ENCODE measurements around the gene USP25. TPM values are rescaled to one million over a fixed set of nuclear protein-coding genes. Genes with fewer than 3 reads are reported as not detected.

USP25 gene
- total RNA-seq, 3 donors from 2014 or later = 52.8 to 78.4 (median 53.0) TPM

DNA sequence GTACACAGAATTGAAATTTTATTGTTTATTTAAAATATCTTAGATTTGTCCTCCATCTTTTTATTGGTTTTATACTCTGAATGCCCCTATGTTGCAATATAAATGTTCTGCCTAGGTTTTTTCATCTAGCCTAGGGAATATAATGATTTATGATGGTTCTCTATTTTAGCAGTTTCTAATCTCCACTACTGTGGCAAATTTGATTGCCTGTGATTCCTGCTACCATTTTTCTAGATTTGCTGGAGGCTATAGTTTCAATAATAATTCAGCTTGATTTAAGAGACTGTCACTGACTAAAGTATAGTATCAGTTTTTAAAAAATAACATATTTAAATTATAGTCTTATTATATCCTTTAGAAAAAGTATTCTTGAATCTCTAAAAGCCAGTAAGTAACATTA, 90.5 kb downstream of the USP25 start:
- no peak for TF ChIP-seq POLR2AphosphoS5 (IDR thresholded peaks at IDR 0.05)
- TF ChIP-seq, protein P1, sequence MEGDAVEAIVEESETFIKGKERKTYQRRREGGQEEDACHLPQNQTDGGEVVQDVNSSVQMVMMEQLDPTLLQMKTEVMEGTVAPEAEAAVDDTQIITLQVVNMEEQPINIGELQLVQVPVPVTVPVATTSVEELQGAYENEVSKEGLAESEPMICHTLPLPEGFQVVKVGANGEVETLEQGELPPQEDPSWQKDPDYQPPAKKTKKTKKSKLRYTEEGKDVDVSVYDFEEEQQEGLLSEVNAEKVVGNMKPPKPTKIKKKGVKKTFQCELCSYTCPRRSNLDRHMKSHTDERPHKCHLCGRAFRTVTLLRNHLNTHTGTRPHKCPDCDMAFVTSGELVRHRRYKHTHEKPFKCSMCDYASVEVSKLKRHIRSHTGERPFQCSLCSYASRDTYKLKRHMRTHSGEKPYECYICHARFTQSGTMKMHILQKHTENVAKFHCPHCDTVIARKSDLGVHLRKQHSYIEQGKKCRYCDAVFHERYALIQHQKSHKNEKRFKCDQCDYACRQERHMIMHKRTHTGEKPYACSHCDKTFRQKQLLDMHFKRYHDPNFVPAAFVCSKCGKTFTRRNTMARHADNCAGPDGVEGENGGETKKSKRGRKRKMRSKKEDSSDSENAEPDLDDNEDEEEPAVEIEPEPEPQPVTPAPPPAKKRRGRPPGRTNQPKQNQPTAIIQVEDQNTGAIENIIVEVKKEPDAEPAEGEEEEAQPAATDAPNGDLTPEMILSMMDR (IDR thresholded peaks at IDR 0.05) = no peak
- no peak for TF ChIP-seq POLR2A (IDR thresholded peaks at IDR 0.05)
- H3K9me3 ChIP-seq = no peaks in the 10 kb centered on the region
- H3K27me3 ChIP-seq = no peaks in the 10 kb centered on the region
- H3K36me3 ChIP-seq = no peaks in the 10 kb centered on the region
- intact Hi-C loops (cut with DNase I; ENCODE audit: low total_unique reads) = no loop called here
- H3K4me3 ChIP-seq = no peak overlapping the region
- no peak overlapping the region for H3K27ac ChIP-seq
- no peak for DNase-seq (ENCODE audit: low spot score in 2 of 2)
- no peaks in the 10 kb centered on the region for H3K4me1 ChIP-seq

DNA sequence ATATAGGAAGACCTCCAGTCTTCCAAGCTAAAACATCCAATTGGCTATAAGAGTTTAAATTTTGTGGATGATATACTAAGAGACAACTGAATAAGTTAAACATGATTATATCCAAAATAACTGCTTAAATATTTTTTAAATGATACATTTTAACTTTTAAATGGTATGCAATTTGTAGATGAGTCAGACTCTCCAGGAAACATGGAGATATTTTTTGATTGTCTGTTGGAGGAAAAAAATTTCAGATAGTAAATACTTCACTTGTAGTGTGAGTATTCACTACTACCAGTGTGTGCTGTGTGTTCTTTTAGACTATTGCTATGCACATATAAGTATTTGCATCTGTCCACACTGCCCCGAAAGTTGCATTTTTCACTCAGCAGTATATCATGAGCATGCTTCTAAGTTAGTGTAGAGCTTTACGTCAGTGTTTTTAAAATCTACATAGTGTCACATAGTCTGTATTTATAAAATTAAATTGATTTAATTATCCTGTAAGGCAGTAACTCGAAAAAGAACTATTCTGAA, 91.1 kb downstream of the USP25 start:
- TF ChIP-seq, protein P1 (IDR thresholded peaks at IDR 0.05) = no peak
- TF ChIP-seq POLR2AphosphoS5 (IDR thresholded peaks at IDR 0.05) (no peak), POLR2A (IDR thresholded peaks at IDR 0.05) (no peak)
- Histone ChIP-seq H3K27ac (no peak overlapping the region), H3K4me1 (no peaks in the 10 kb centered on the region), H3K9me3 (no peaks in the 10 kb centered on the region), H3K36me3 (no peaks in the 10 kb centered on the region), H3K27me3 (no peaks in the 10 kb centered on the region), H3K4me3 (no peak overlapping the region)
- no peak for DNase-seq (ENCODE audit: low spot score in 2 of 2)
- intact Hi-C loops (cut with DNase I; ENCODE audit: low total_unique reads) = no loop called here

DNA sequence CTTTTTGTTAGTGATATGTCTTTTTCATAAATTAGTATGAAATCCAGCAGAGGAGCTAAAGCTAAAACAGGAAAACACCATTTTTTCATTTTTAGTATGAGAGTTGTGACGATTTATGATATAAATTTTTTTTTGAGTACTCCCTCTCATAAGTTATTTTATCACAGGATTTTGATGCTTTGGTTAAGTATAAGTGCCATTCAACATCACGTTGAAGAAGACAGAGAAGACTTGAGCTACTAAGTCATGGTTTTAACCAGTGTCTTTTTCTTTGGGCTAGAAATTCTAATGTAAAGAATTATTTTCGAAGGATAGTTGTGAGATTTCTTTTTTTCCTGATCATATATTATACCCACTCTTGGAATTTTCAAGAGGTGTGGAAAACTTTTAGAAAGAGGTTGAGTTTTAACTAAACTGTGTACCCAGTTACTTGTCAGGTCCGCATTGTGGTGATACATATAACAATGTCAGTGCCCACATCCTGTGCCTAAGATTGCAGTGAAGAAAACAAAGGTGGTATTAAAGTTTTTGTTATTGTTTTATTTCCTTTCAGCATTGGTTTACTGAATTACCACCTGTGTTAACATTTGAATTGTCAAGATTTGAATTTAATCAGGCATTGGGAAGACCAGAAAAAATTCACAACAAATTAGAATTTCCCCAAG, 93.8 kb downstream of the USP25 start:
- Histone ChIP-seq H3K36me3 (no peaks in the 10 kb centered on the region), H3K9me3 (no peaks in the 10 kb centered on the region)

DNA sequence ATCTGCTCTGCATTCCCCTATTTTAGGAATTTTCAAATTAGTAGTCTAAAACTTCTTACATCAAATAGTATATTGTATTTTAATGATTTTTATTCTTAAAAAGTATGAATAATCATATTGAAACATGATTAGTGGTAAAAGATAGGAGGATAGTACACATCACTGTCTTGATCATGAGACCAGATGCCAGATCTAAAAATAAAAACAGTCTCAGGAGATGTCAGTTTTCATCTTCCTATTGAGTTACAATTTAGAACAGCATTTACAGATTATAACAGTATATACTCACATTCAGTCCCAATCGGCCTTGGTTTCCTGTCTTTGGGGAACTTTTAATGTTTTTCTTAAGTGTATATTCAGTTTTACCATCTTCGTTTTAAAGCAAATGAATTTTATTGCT, 95.9 kb downstream of the USP25 start:
- no peaks in the 10 kb centered on the region for H3K4me1 ChIP-seq
- DNase-seq (ENCODE audit: low spot score in 2 of 2) = no peak
- intact Hi-C loops (cut with DNase I; ENCODE audit: low total_unique reads) = no loop called here
- no peak overlapping the region for H3K27ac ChIP-seq
- TF ChIP-seq POLR2AphosphoS5 (IDR thresholded peaks at IDR 0.05) (no peak), POLR2A (IDR thresholded peaks at IDR 0.05) (no peak)
- TF ChIP-seq, protein P1 (IDR thresholded peaks at IDR 0.05) = no peak
- H3K9me3 ChIP-seq = no peaks in the 10 kb centered on the region
- no peak overlapping the region for H3K4me3 ChIP-seq
- H3K36me3 ChIP-seq = no peaks in the 10 kb centered on the region
- no peaks in the 10 kb centered on the region for H3K27me3 ChIP-seq

More for the DNA sequence above, 93.8 kb downstream of the USP25 start:
- DNase-seq (ENCODE audit: low spot score in 2 of 2) = no peak
- intact Hi-C loops (cut with DNase I; ENCODE audit: low total_unique reads) = no loop called here
- TF ChIP-seq POLR2A (IDR thresholded peaks at IDR 0.05) (no peak), POLR2AphosphoS5 (IDR thresholded peaks at IDR 0.05) (no peak)
- TF ChIP-seq, protein P1 (IDR thresholded peaks at IDR 0.05) = no peak
- H3K4me1 ChIP-seq = no peaks in the 10 kb centered on the region
- no peak overlapping the region for H3K27ac ChIP-seq
- no peaks in the 10 kb centered on the region for H3K27me3 ChIP-seq
- no peak overlapping the region for H3K4me3 ChIP-seq

DNA sequence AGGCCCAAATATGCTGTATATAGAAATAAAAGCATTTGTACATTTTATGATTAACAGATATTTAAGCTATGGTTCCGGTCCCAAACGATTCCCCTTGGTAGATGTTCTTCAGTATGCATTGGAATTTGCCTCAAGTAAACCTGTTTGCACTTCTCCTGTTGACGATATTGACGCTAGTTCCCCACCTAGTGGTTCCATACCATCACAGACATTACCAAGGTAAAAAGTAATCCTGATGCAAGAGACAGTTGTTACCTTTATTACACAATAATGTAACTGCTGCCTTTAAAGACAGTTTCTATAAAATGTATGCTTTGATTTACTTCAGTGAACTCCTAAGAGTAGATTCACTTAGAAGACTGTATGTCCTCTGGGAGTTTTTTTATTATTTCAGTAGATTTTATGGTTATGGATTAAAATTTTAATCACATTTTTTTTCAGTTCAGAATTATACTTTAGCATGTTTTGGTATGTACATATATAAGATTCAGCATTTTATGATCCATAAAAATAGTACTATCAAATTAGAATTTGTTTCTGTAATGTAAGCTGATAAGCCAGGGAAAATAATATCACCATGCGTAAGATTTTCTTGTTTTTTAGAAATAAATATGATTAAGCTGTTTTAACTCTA, 96.5 kb downstream of the USP25 start:
- Histone ChIP-seq H3K4me3 (no peak overlapping the region), H3K36me3 (no peaks in the 10 kb centered on the region), H3K4me1 (no peaks in the 10 kb centered on the region), H3K27ac (no peak overlapping the region), H3K27me3 (no peaks in the 10 kb centered on the region), H3K9me3 (no peaks in the 10 kb centered on the region)
- intact Hi-C loops (cut with DNase I; ENCODE audit: low total_unique reads) = no loop called here
- no peak for DNase-seq (ENCODE audit: low spot score in 2 of 2)
- no peak for TF ChIP-seq POLR2AphosphoS5 (IDR thresholded peaks at IDR 0.05)
- TF ChIP-seq, protein P1 (IDR thresholded peaks at IDR 0.05) = peak in 2 of 3 donors; percentile 32 to 36
- no peak for TF ChIP-seq POLR2A (IDR thresholded peaks at IDR 0.05)

Data from breast epithelium (tissue), 4 donors.